Measurements from ENCODE around the gene STAT3. TPM values are rescaled to one million over a fixed set of nuclear protein-coding genes. Genes with fewer than 3 reads are reported as not detected.
A peak's percentile ranks its signal among the peaks of the same experiment; 100 is the strongest.

Gene STAT3
- total and polyA plus RNA-seq, 9 of the 15 experiments (the other 6 are each of a cell fraction or from before 2014, with no cell fraction given): 90.0 to 179 (median 114) TPM

- no peak for TF ChIP-seq RERE (CRISPR knock-in tag; IDR thresholded peaks at IDR 0.05; ENCODE audit: borderline replicate concordance)
- 0 out of 2 replicates have a peak, but pooled peaks have one; percentile 60 for TF ChIP-seq POLR2A (conservative IDR thresholded peaks at IDR 0.05)
- 0 out of 2 replicates have a peak, but pooled peaks have one; percentile 18 for TF ChIP-seq POLR2H (tag; IDR thresholded peaks at IDR 0.05; ENCODE audit: low read depth)
- no peak for TF ChIP-seq MTA1 (IDR thresholded peaks at IDR 0.05; ENCODE audit: borderline replicate concordance)
- TF ChIP-seq ADNP (tag; IDR thresholded peaks at IDR 0.05): no peak
- TF ChIP-seq UBTF (IDR thresholded peaks at IDR 0.05; ENCODE audit: borderline replicate concordance in 1 of 2, low read depth in 2 of 2, low read length in 2 of 2): no peak
Observed at GRCh38 chr17:42268236-42268635, 120.0 kb downstream of the STAT3 start (continued).
